Mesothelial cell of epicardium (in vitro differentiated cells): ENCODE results near the gene ARHGAP35. TPM values are rescaled to one million over a fixed set of nuclear protein-coding genes. Genes with fewer than 3 reads are reported as not detected.
A peak's percentile ranks its signal among the peaks of the same experiment; 100 is the strongest.
"Not testable (repeated sequence)": the region's sequence is repeated elsewhere in the genome, so short reads cannot be mapped to it uniquely, and the experiment has no call there.

ENCODE experiments used
- DNase-seq, 2 experiments: peaks; one replicate each; pipeline ENCODE4 v3.0.0; 2021; ENCODE audit warnings: low spot score in 2 of 2; ENCODE audit not compliant: unreplicated experiment in 2 of 2
- H3K27ac Mint-ChIP-seq: 2 replicates; pipeline ENCODE4 v1.8.0; 2021; ENCODE audit warnings: mixed read lengths
- H3K27me3 Mint-ChIP-seq: 2 replicates; pipeline ENCODE4 v1.8.0; 2021; ENCODE audit warnings: low read depth, mixed read lengths
- H3K36me3 Mint-ChIP-seq: 2 replicates; pipeline ENCODE4 v1.8.0; 2021; ENCODE audit warnings: mixed read lengths
- H3K4me1 Mint-ChIP-seq: 2 replicates; pipeline ENCODE4 v1.8.0; 2021; ENCODE audit warnings: mixed read lengths
- H3K4me3 Mint-ChIP-seq: 2 replicates; pipeline ENCODE4 v1.8.0; 2021; ENCODE audit warnings: mild to moderate bottlenecking, moderate library complexity, mixed read lengths
- H3K9me3 Mint-ChIP-seq: 2 replicates; pipeline ENCODE4 v1.8.0; 2021; ENCODE audit warnings: mixed read lengths
- CTCF ChIP-seq: fragments of 200-600 bp; sonication (generic); IDR thresholded peaks from one replicate; pipeline ENCODE4 v1.5.0; 2021; ENCODE audit warnings: antibody characterized with exemption; ENCODE audit not compliant: unreplicated experiment
- total RNA-seq: library from RNA; stranded (reverse); gene quantifications from 3 replicates; pipeline ENCODE4 v1.2.1, GENCODE V29; 2021

Gene ARHGAP35
- total RNA-seq, 1 donor from 2014 or later: 77.9 TPM

GRCh38 chr19:46821512-46822409 lies 39.0 kb upstream of the ARHGAP35 start:
- Mint-ChIP-seq H3K27me3 (no peaks in the 10 kb centered on the region), H3K27ac (no peak overlapping the region), H3K36me3 (no peaks in the 10 kb centered on the region), H3K4me3 (no peak overlapping the region), H3K4me1 (peaks cover 19% of the 10 kb centered on the region), H3K9me3 (no peaks in the 10 kb centered on the region)
- no peak for DNase-seq
- no peak for TF ChIP-seq CTCF

GRCh38 chr19:46822410-46822787 lies 38.4 kb upstream of the ARHGAP35 start:
- not testable (repeated sequence) for H3K4me3 Mint-ChIP-seq, H3K36me3 Mint-ChIP-seq, DNase-seq, H3K9me3 Mint-ChIP-seq, H3K27ac Mint-ChIP-seq, H3K27me3 Mint-ChIP-seq
- H3K4me1 Mint-ChIP-seq: peaks cover 19% of the 10 kb centered on the region

- peaks cover 19% of the 10 kb centered on the region for H3K4me1 Mint-ChIP-seq
- no peaks in the 10 kb centered on the region for H3K36me3 Mint-ChIP-seq
- DNase-seq: no peak
- no peak overlapping the region for H3K4me3 Mint-ChIP-seq
- no peak for TF ChIP-seq CTCF
- H3K27me3 Mint-ChIP-seq: no peaks in the 10 kb centered on the region
- no peaks in the 10 kb centered on the region for H3K9me3 Mint-ChIP-seq
- no peak overlapping the region for H3K27ac Mint-ChIP-seq
Observed at GRCh38 chr19:46823049-46823448, 37.7 kb upstream of the ARHGAP35 start.

- TF ChIP-seq CTCF: no peak
- Mint-ChIP-seq H3K27me3 (no peaks in the 10 kb centered on the region), H3K4me1 (peaks cover 22% of the 10 kb centered on the region), H3K4me3 (no peak overlapping the region), H3K27ac (no peak overlapping the region), H3K9me3 (no peaks in the 10 kb centered on the region), H3K36me3 (no peaks in the 10 kb centered on the region)
- DNase-seq: no peak
Observed at GRCh38 chr19:46824890-46825730, 35.7 kb upstream of the ARHGAP35 start.

GRCh38 chr19:46825731-46826055 lies 35.1 kb upstream of the ARHGAP35 start:
- TF ChIP-seq CTCF: no peak
- no peak for DNase-seq
- peaks cover 18% of the 10 kb centered on the region for H3K4me1 Mint-ChIP-seq
- H3K27me3 Mint-ChIP-seq: no peaks in the 10 kb centered on the region
- peak overlapping the region; percentile 53 for H3K27ac Mint-ChIP-seq
- H3K9me3 Mint-ChIP-seq: peaks cover under 1% of the 10 kb centered on the region
- no peak overlapping the region for H3K4me3 Mint-ChIP-seq
- no peaks in the 10 kb centered on the region for H3K36me3 Mint-ChIP-seq

- no peaks in the 10 kb centered on the region for H3K27me3 Mint-ChIP-seq
- no peak overlapping the region for H3K4me3 Mint-ChIP-seq
- DNase-seq: no peak
- no peak for TF ChIP-seq CTCF
- no peak overlapping the region for H3K27ac Mint-ChIP-seq
- peaks cover 6% of the 10 kb centered on the region for H3K9me3 Mint-ChIP-seq
- peaks cover 7% of the 10 kb centered on the region for H3K4me1 Mint-ChIP-seq
- H3K36me3 Mint-ChIP-seq: peaks cover 1% of the 10 kb centered on the region
Observed at GRCh38 chr19:46828484-46828883, 32.3 kb upstream of the ARHGAP35 start.
